HCT116 (cell line): Measurements from ENCODE around the gene ADM2.

Experiments used
- CTCF ChIP-seq, 3 experiments: fragments of 200-600 bp in 1 of 3; sonication (generic) in 1 of 3; IDR thresholded peaks in 2 of 3; conservative IDR thresholded peaks in 1 of 3; 2 replicates each; pipeline ENCODE4 v1.5.1; 2012 to 2017; ENCODE audit warnings: low read depth in 2 of 3, low read length in 2 of 3, antibody characterized with exemption in 1 of 3, borderline replicate concordance in 1 of 3, control low read depth in 1 of 3, mild to moderate bottlenecking in 1 of 3, mixed read lengths in 1 of 3, mixed run types in 1 of 3, moderate library complexity in 1 of 3; ENCODE audit not compliant: insufficient read depth in 1 of 3
- EGR1 ChIP-seq: IDR thresholded peaks from 2 replicates; pipeline ENCODE4 v1.6.1; 2012; ENCODE audit warnings: low read depth
- POLR2A ChIP-seq: IDR thresholded peaks from 2 replicates; pipeline ENCODE4 v1.7.0; 2011; ENCODE audit warnings: borderline replicate concordance; ENCODE audit not compliant: insufficient read depth, insufficient read length; ENCODE audit errors: extremely low read depth

DNA sequence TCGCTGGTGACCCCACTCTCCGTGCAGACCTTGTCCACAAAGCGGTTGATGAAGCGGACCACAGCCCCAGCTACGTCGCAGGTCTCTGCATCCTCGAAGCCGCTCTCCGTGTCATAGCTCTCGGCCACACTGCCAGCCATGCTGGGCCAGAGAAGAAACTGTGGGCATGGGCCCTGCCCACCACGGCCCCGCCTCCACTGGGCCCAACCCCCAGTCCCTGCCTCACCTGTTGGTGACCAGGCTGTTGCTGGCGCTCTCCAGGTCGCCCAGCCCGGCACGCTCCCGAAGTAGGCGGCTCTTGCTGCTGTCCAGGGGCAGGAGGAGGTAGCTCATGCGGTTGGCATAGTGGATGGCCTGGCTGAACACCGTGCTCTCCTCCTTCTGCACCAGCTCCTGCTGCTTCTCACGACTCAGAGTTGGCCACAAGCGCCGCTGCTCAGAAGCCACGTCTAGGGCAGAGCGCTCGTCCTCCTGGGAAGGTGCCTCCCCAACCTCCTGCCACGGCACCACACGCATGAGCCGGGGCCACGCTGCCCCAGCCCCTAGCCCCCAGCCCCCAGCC lies 19.3 kb upstream of the ADM2 start:
- TF ChIP-seq CTCF (IDR thresholded peaks at IDR 0.05 in 2 of 3, conservative IDR thresholded peaks at IDR 0.05 in 1 of 3; ENCODE audit: borderline replicate concordance in 1 of 3, insufficient read depth in 1 of 3, low read depth in 2 of 3, low read length in 2 of 3), result no peak
- no peak for TF ChIP-seq EGR1
- no peak for TF ChIP-seq POLR2A
